AG10803 (cell line): ENCODE results near the gene PIK3R1.

Source experiments
- DNase-seq: peaks from one replicate; pipeline ENCODE4 v3.0.0; 2010; ENCODE audit warnings: low read depth
- H3K4me3 ChIP-seq: 2 replicates; pipeline ENCODE4 v1.5.1; 2011; ENCODE audit warnings: mild to moderate bottlenecking, low read length, control low read depth
- TF ChIP-seq, protein P1 (sequence below): conservative IDR thresholded peaks from 2 replicates; pipeline ENCODE4 v1.5.1; 2011; ENCODE audit warnings: mild to moderate bottlenecking, low read length, control low read depth, inconsistent platforms

Gene PIK3R1

DNA sequence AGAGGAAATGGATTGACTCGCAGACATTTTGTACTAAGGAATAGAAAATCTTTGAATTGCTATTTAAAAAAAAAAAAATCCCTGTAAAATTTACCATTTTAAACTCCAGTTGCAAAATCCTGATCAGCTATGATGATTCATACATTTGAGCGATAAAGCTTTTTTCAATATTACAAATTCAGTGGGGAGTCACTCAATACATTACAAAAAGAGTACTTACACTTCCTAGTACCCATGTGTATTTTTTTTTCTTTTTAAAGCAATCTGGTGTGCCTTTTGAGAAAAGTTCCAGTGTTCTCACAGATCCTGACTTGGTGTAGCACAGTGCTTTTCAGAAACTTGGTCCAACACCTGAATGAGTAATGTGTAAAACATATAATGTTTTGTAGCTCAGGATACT is 54.3 kb downstream of the PIK3R1 start:
- DNase-seq: no peak
- TF ChIP-seq, protein P1, sequence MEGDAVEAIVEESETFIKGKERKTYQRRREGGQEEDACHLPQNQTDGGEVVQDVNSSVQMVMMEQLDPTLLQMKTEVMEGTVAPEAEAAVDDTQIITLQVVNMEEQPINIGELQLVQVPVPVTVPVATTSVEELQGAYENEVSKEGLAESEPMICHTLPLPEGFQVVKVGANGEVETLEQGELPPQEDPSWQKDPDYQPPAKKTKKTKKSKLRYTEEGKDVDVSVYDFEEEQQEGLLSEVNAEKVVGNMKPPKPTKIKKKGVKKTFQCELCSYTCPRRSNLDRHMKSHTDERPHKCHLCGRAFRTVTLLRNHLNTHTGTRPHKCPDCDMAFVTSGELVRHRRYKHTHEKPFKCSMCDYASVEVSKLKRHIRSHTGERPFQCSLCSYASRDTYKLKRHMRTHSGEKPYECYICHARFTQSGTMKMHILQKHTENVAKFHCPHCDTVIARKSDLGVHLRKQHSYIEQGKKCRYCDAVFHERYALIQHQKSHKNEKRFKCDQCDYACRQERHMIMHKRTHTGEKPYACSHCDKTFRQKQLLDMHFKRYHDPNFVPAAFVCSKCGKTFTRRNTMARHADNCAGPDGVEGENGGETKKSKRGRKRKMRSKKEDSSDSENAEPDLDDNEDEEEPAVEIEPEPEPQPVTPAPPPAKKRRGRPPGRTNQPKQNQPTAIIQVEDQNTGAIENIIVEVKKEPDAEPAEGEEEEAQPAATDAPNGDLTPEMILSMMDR: no peak
- H3K4me3 ChIP-seq: no peak overlapping the region

DNA sequence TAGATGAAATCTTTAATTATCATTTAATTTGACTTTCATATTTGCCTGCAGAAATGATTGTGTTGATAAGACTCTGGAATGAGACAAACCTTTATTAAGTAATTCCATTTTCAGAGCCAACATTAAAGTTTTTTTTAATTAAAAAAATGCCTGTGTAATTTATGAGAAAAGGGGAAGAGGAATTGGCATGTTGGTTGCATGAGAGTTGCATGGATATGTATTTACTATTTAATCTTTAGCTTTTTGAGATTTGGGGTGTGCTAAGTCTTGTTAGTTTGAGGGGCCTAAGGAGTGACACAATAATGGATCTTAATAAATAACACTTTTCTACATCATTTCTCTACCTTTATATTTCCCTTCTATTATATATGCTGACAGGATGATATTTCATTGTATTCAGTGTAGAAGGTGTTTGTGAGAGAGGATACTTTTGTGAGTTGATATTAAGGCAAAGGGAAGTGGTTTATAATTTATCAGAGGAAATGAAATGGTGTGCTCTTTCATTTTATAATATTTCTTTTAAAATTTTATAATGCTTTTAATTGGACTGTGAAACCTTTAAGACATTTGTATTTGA is 54.9 kb downstream of the PIK3R1 start:
- H3K4me3 ChIP-seq: no peak overlapping the region
- TF ChIP-seq, protein P1: no peak
- DNase-seq: no peak

DNA sequence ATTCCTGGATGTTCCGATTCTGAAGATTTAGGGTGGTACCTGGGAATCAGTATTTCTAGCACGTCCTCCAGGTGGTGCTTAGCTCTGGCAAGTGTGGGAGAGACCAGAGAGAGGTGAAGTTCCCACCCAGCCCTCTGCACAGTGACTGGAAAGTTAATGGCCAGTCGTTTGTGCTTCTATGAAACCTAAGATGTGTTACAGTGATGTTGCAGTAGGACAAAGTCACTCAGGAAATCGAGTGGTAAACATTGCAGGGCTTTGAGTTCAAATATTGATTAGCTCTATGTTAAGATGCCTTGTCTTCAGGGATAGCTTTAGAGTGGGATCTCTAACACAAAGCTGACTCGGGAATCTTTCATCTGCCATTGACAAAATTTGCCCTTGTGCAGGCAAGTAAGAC is 55.6 kb downstream of the PIK3R1 start:
- no peak for DNase-seq
- H3K4me3 ChIP-seq: no peak overlapping the region
- TF ChIP-seq, protein P1: no peak

DNA sequence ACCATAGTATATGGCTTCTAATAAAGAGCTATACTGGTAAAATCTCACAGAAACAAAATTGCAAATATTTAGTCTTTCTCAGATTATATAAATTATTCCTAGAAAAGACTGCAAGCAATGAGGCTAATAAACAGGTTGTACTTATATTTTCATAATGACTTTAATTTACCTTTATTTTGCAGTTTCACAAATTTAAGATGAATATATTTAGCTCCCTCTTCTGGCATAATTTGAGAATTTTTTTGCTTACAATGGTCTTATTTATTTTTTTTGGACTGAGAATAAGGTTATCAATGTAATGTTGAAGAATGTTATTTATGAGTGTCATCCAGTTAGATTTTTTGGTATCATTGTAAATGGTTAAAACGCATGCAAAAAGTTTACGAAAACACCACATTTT is 56.7 kb downstream of the PIK3R1 start:
- no peak overlapping the region for H3K4me3 ChIP-seq
- no peak for DNase-seq
- TF ChIP-seq, protein P1: peak; percentile 52

DNA sequence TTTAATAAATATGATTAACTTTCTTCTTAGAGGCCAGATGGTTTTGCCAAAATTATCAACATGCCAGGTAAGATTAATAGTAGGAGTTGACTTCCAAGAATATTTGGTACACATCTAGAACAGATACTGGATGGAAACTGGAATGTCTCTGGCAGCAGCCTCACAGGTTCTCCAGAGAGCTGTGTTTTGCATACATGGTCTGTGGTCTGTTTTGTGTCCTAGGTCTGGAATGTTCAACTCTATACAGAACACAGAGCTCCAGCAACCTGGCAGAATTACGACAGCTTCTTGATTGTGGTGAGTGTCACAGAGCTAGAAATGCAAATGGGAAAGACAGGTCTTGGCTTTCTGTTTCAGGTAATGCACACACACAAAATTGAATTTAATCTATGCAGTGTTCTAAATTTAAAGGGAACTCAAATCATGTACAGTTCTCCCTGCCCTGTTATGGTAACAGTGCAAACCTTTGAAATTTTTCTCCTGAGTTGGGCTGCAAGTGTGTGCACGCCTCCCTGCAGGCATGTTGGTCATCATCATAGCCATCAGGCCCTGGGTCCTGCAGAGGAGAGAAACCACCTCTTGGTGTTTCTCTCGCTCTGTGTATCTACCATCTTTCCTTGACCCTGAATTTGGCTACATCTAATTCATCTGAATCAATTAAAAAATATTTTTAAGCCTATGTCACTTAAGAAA is 58.3 kb downstream of the PIK3R1 start:
- no peak overlapping the region for H3K4me3 ChIP-seq
- no peak for DNase-seq
- TF ChIP-seq, protein P1: no peak

DNA sequence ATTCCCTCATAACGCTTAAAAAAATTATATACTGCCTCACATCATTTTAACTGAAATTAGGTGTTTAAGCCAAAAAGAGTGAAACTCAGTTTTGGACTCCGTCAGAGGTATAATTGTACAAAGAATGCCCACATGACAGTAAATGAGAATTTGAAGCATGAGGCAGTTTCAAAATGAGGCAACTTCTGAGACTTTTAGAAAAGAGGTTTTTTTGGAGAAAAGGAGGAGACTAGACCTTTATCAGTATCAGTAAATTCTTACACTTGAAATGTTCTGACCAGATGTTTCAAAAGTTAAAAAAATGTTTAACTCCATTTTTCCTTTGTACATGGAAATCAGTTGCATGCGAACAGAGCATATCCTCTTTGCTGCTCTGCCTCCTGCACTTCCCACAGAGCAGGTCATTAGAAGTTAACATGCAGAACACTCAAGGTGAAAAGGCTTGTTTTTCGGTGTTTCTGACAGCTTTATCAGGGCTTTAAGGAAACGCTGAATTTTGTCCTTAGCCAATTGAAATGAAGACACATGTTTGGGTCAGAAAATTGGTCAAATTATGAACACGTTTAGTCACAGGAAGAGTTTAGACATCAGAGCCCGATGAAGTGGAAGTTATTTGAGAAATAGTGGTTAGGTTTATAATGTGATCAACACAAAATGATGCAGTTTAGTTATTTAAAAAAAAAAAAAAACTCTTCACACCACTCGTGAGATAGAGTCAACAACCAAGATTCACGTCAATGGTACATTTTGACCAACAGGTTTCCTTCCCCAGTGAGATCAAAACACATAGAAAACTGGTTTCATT is 59.5 kb downstream of the PIK3R1 start:
- H3K4me3 ChIP-seq: no peak overlapping the region
- TF ChIP-seq, protein P1: no peak
- DNase-seq: no peak
